ENCODE results near the gene MC2R.

The MC2R gene

DNA sequence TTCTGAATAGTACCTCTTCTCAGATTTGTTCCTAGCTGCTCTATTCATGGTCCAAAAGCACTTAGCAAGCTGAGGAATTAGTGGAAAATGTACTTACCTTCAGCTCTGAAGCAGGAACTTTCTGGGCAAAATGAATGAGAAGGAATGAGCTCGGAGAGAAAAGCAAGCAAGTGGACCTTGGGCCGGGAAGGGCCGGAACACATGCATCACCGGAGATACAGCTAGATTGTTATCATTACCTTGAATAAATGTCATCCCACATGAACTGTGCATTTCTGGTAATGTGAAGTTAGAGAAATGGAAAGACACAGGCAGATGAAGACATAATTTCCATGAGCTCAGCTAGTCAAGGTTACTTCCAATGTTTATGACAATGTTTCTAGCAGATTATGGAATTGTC, at the start of gene MC2R:
MC2R (minus strand) TSS at position 146 of the 400 bp plus-strand sequence. CDS start 30,018 bp downstream, outside the sequence.
- no peak for DNase-seq

DNA sequence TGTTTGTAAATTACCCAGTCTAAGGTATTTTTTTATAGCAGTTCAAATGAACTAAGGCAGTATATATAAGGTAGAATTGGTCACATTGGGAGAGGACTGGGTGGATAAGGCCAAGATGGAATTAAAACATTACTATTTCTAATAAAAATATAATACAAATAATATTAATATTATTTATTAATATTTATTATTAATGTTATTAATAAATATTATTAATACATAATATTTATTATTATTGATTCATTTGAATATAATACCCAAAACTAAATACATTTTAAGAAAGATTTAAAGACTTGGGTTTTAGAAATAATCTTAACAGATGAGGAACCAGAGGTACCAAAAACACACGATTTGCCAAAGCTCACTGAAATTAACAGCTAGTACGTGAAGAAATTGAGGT, 30.5 kb upstream of the MC2R start:
- DNase-seq, result no peak

DNA sequence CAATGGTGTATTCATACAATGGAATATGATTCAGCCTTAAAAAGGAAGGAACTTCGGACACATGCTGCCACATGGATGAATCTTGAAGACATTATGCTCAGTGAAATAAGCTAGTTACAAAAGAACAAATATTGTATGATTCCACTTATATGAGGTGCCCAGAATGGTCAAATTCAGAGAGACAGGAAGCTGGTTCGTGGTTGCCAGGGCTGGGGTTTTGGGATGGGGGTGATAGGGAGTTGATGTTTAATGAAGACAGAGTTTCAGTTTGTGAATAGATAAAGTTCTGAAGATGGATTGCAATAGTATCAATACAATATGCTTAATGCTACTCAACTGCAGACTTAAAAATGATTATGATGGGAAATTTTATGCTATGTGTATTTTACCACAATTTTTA, 28.0 kb upstream of the MC2R start:
- DNase-seq, result no peak

DNA sequence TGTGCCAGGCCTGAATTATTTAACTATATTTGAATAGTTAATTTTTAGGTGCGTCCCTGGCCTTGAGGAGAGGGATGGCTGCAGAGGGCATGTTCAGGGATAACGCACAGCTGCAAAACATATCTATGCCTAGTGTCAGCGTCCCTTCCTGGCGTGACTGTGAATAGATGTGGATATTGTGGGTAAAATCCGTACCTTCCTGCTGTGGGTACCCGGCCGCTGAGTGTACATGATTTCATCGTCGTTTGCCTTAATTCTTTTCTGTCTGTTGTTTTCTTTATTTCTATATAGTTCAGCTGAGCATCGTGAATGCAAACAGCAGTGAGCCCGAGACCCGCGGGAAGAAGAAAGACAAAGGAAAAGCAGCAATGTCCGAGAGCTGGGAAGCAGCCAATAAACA, 25.0 kb upstream of the MC2R start:
- no peak for DNase-seq

DNA sequence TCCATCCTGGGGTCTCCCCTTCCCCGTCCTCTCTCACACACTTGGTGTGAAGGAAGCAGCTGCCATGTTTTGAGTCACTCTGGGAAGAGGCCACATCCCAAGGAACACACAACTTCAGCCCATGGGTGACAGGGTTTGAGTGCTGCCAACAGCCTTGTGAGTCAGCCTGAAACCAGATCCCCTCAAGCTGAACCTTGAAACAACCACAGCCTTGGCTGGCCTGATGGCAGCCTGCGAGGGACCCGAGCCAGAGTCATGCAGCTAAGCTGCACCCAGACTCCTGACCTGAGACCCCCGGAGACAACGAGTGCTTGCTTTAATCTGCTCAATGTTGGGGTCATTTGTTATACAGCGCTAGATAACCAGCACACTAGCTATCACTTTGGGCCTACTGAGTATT, 19.3 kb upstream of the MC2R start:
- no peak for DNase-seq

DNA sequence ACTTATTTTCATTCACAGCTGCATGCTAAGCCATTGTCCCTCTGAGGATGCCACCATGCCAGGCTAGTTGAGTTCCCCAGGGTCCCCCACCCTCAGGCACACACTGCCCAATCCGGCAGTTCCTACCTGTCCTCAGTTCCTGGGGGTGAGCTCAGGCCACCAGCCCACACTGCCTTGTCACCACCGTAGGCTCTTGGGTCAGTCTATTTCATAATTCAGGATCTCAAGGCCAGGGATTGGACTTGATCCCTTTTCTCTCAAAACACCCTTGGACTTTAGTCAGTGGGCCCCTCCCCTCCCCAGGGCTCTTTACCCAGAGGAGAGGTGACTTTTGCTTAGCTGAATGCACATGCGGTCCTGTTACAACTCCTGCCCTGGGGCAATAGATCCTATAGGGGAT, 18.7 kb upstream of the MC2R start:
- no peak for DNase-seq

DNA sequence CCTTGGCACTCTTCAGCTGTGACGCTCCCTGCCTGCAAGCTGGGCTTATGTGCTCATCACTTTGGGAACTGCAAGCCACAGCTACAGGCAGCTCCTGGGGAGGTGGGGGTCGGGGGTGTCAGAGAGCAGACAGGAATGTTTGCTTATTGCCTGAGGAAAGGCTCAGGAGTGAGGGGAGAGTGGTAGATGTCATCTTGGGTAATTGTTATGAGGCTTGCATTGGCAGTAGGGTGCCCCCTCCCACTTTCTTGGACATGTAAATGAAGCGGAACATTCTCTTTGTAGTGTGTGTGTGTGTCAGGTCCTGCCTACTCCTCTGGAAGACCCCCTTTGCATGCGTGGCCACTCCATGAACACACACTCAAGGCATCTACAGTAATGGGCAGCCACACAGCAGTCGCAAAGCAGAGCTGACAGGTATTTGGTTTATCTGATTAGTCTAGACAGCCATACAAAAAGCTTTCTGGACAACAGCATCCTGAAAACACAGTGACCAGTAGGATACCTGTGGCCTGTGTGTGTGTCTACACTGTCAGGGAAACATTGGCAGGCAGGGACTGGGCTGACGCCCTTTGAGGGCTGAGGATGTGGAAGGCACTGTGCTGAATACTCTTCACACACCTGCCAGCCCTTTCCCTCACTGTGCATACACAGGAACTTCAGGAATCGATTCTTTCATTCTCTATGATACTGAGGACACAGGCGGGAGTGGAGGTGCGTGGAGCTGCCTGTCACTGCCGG, 17.1 kb upstream of the MC2R start:
- DNase-seq, result no peak

DNA sequence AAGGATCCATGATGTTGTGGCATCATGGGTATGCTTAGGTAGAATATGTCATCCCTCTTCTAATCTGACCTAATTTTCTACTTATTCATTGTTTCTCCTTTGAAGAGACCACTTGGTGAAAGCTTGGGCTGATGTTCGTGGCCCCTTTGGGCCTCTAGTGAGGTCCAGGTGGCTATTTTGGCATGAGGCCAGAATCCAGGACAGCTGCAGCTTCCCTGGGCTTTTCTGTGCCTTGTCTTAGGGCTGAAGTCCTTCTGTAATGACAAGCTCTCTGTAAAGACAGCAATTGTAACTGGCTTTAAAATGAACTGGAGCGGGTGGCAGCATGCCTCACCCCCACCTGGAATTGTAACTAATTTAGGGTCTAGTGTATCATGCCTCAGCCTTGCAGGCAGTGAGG, 15.6 kb upstream of the MC2R start:
- no peak for DNase-seq

DNA sequence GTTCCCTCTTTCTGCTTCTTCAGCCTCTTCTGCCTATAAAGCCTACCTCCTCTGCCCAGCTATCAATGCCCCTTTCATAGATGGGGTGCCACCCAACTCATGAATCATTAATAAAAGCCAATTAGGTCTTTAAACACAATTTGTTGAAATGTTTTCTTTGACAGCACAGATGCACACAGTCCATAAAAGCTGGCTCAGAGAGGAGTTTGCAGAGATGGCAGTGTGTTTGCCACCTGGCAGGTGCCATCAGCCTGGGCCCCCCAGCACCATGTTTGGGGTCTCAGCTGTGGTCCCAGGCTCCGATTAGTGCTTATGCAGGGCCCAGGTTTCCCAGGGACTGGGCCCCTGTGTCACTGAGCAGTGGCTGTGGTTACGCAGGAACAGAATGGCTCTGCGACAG, 7.9 kb upstream of the MC2R start:
- DNase-seq, result no peak

DNA sequence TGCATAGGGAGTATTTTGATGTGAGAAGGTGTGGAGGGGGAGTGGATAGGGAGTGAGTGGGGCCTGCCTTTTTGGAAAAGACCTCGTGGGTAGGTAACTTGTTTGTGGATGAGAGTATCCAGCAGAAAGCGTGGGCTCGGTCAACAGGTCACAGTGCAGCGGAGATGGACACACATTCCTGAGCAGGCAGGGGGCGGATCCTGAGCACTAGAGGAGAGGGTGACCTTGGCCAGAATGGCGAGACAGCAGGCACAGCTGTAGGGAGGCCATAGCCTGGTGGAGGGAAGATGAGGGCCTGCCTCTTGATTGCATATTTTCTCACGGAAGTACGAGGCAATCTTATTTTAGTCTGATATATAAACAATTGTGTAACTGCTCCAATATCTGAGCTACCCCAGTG, 3.6 kb upstream of the MC2R start:
- no peak for DNase-seq

DNA sequence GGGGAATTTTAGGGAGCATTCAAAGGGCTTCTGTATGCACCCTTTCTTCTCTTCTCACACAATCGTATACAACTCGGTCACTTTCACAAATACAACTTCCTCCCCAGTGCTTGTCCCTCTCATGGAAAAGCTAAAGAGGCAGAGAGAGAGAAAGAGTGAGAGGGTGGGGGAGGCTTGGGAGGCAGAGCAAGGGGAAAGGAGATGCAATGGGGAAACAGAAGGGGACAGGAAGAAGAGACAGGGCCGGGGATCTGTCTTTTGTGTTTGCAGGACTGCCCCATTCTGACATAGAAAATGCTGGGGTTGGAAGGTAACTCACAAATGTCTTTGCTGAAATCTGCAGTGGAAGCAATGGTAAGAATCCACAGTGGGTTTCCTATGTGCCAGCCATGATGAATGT, 2.1 kb upstream of the MC2R start:
- DNase-seq, result no peak

DNA sequence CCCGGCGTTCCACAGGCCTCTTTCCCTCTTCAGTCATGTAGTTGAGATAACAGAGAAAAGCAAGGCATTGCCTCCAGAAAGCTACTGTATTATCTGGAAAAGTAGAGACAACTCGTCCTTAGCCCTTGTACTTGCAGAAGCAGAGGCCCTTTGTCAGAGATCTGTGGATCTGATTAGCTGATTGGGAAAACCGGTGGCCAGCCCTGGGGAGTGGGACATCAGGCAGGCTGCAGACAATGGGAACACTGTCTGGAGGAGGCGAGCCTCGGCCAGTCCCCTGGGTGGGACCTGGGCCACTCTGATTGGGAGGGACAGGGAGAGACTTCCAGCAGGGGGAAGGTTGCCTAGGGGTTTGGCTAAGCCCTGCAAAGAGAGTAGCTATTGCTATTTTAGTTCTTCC, 1.2 kb upstream of the MC2R start:
- DNase-seq, result no peak

DNA sequence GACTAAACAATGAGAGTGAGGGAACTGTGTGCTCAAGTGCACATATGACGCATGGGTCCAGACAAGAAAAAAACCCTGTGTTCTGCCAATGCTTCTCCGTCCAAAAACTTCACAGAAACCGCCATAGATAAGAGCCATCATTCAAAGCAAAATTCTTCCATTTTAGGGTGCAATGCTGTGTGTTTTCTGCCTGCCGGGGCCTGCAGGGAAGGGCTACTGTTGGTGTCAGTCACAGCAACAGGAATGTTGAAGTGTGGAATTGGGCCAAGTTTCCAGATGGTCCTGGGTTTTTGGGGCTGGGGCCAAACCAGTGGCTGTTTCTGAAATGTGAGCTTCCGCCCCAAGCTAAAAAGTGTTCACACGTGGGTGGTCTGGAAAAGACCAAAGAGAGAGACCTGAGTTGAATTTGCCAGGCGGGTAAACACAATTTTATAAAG, 677 bp upstream of the MC2R start:
- DNase-seq, result no peak

DNA sequence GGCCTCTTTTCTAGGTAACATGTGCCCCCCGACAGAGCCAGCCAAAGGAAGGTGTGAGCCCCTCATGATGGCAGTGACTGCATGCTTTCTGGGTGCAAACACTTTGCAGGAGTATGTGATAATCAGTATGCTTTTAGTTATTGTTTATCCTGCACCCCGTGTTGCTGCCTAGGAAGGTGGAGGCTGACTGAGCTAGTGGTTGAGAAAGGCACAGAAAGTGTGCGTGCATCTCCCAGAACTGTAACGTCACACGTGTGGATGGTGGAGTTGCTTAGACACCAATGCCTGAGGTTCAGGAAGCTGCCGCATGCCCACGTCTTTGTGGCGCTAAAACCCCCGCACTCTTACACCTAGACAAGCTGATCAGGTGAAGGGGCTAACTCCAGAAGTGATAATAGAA, 580 bp downstream of the MC2R start:
- no peak for DNase-seq

DNA sequence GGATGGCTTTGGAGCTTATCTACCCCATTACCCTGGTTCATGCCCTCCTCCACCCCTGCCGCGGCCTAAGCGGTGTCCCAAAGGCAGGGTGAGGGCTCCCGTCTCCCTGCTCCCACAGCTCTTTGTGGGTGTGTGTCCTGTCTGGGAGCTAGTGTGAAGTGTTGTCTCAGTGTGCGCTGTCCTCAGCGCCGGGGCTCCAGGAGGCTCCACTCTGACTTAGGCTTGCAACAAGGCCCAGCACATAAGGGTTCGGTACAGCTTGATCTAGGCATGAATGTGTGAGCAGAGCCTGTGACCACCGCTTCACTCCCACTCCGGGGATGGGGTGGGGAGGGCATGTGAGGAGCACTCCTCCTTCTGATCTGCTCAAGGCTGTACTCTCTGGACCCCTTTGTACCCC, 1.2 kb downstream of the MC2R start:
- no peak for DNase-seq

DNA sequence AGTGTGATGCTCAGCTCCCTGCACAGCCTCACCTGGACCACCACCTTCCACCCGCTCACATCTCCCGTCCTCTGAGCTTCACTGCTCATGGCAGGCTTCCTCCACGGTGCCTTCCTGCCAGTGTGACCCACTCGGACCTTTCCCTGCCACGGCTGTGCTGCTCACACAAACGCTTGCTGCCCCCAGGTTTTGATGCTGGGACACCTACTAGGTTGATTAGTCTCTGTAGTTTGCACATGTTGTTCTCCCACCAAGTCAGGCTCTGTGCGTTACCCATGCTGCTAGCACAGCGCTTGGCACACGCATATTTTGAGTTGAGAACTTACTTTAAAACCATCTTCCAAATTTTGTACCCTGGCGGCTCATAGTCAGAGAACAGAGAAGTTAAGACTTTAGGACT, 2.1 kb downstream of the MC2R start:
- no peak for DNase-seq

DNA sequence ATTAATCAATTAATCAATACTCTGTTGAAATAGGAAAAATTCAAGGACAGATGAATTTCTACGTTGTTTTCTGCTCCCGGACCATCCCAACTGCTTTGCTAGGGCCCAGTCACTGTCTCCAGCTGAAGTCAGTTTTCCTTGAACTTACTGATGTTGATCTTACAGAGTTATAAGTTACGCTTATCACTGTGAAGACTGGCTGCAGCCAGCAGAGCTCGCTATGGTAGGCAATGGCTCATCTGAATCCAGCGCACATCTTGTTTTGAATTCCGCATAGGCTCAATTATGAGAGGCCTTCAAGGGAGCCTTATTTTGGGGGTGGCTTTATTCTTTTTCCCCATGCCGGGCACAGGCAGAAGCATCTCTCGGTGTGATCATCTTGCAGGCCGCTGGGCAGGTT, 2.7 kb downstream of the MC2R start:
- DNase-seq, result no peak

DNA sequence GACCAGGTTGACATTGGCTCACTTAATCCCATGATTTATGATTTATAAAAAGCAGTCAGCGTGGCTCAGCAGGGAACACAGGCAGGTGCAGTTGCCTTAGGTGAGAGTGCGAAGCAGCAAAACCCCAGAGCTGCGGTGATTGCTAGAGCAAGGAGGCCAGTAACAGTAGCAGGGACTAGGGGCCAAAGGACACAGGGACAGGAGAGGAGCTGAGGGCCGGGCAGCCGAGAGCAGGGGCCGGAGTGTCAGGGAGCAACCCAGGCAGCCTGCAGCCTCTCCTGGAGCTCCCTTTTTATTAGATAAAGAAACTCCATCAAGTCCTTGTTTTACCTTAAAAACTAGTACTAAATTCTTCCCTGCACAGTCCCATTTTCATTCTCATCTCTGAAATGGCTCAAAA, 4.3 kb downstream of the MC2R start:
- DNase-seq, result no peak

DNA sequence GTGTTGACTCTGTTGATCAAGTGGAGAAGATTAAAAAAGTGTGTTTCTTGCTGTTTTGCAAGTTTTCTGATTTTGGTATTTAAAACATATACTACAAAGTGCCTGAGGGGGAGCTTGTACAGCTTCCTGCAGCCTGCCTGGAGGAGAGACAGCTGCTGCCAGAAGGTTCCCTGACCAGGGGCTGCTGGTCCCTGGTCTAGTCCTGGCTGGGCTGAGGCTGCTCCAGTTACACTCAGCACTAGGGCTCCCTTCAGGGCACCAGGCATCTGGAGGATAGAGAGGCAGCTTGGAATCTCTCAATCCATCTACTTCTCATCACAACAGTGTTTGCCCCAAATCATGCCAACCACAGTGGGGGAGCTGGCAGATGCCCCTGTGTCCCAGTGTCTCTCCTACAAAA, 4.8 kb downstream of the MC2R start:
- no peak for DNase-seq

DNA sequence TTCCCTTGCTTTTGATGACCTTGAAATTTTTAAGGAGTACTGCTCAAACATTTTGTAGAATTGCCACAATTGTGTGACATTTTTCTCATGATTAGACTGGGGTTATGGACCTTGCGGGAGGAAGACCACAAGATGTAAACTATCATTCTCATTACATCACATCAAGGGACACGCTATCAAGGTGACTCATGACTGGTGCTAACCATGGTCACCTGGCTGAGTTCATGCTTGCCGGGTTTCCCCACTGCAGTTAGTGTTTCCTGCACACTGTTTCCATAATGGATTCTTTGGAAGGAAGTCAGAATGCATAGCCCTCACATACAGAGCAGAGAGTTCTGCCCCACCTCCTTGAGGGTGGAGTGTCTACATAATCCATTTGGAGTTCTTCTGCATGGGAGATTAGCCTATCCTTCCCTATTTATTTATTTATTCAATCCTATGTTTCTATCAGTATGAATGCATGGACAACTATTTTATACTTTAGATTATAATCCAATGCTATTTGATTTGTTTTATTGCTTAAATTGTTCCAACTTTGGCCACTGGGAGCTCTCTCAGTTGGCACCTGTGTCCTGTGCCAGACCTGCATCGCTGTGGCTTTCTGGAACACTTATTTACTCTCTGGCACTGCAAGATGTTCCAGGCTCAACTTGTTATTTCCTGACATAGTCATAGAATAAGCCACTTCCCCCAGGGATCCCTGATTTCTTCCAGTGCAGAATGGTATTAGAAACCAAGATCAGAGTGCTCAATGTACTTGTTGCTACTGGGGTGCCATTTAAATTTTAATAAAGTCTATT, 6.0 kb downstream of the MC2R start:
- DNase-seq, result no peak

DNA sequence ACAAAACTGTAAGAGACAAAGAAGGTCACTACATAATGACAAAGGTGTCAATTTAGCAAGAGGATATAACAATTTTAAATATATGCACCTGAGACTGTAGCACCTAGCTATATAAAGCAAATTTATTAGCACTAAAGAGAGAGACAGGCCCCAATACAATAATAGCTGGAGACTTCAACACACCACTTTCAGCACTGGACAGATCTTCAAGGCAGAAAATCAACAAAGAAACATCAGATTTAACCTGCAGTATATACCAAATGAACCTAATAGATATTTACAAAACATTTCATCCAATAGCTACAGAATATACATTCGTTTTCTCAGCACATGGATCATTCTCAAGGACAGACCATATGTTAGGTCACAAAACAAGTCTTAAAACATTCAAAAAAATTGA, 14.7 kb downstream of the MC2R start:
- no peak for DNase-seq

DNA sequence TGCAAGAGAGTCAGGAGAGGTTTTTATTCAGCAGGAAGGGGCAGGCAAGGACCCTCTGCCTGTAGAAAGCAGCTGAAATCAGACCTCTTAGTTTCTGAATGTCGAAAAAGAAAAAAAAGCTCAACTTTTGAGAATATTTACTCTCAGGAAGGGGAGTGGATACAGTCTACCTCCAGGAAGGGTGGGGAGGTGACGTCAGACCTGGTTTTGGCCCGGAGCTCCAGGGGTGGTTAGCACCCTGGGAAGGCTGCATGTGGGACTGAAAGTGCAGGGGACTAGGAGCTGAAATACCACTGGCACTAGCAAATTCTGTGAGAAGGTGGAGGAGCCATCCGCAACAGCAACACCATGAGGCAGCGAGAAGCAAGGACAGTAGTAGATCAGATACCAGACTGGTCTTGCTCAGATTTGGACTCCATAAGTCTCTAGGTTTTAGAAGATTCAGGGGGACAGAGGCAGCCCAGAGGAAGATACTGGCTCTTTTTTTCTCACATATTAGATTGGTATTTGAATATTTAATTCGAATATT, 19.8 kb downstream of the MC2R start:
- DNase-seq, result no peak

DNA sequence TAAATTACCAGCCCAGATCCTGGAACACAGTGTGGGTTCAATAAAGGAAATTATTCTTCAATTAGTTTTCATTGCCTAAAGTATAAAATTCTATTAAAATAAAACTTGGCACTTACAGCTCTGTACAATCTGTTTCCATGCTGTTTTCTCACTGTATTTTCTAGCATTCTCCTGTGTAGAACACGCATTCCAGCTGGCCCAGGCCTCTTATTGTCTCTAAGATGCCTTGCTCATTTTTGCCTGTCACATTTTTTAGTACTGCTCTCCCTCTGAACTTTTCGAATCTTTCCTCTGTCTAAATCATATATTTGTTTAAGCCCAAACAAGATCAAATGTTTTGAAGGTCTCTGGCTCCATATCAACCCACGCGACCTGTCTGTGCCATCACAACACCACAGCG, 20.8 kb downstream of the MC2R start:
- no peak for DNase-seq

DNA sequence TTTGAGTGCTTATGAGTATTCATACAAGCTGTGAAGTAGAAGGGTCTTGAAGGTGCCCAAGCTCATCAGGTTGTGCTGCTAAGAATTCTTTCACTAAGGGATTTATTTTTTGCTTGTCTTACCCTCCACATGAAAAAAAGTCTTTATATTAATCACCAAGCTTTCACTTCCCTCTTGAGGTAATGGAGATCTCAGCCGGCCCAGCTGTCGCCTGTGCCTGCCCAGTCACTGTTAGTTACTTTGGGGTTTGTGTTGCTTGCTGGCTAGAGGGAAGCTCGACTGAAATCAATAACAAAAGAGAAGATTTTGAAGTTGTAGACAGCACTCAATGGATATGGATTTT, 21.9 kb downstream of the MC2R start:
- DNase-seq, result no peak

DNA sequence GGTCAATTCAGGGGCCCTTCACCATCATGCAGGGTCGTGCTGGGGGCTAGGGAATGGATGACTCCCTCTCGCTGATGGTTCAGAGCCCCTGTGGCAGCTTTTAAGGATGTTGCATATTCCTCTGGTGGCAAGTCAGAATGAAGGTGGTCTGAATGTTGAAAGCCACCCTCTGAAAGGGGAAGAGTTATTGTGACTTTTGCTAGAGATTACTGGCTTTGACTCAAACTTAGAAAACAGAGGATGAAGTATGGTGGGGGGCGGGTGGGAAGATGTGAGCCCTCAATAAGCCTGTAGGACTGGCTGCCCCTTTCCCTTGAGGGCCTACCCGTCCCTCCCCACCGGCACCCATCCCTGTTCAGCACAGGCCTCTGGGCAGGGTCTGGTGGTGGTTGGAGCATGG, 23.2 kb downstream of the MC2R start:
- no peak for DNase-seq
